ENCODE measurements around the gene TPPP. TPM values are rescaled to one million over a fixed set of nuclear protein-coding genes. Genes with fewer than 3 reads are reported as not detected.

Gene TPPP
- total RNA-seq, 1 experiment from 2014 or later, result 3.9 TPM

- ChIA-PET CTCF (no interaction called here), POLR2A (no interaction called here), RAD21 (ENCODE audit: low non-redundant PET in 1 of 2, low total read pairs in 2 of 2, uncharacterized antibody in 2 of 2, unreplicated experiment in 2 of 2) (no interaction called here)
- Histone ChIP-seq H4K20me1 (ENCODE audit: insufficient read depth) (no peaks in the 10 kb centered on the region), H3K4me1 (ENCODE audit: control insufficient read depth in 1 of 2, insufficient read depth in 2 of 2, low read length in 2 of 2) (peaks cover 9 to 36% of the 10 kb centered on the region in 2 experiments), H3K4me2 (ENCODE audit: low read length) (no peak overlapping the region), H2AFZ (ENCODE audit: low read depth, low read length, poor library complexity, severe bottlenecking) (no peak overlapping the region), H3K27me3 (ENCODE audit: insufficient read depth, low read length) (no peaks in the 10 kb centered on the region), H3K9ac (ENCODE audit: low read length) (no peak overlapping the region), H3K4me3 (replicated peaks in 1 of 2; ENCODE audit: low read depth in 1 of 2, low read length in 2 of 2) (no peak overlapping the region), H3K79me2 (ENCODE audit: insufficient read depth, low read length) (no peaks in the 10 kb centered on the region), H3K27ac (ENCODE audit: low read depth, low read length) (no peak overlapping the region), H3K9me2 (ENCODE audit: insufficient read depth) (no peaks in the 10 kb centered on the region), H3K9me3 (ENCODE audit: control insufficient read depth in 1 of 2, insufficient read depth in 1 of 2, low read depth in 1 of 2, low read length in 2 of 2) (no peaks in the 10 kb centered on the region), H3K36me3 (ENCODE audit: control insufficient read depth in 1 of 2, insufficient read depth in 2 of 2, low read length in 2 of 2) (peaks cover 9 to 32% of the 10 kb centered on the region in 2 experiments; a peak in 3 of 4 replicates)
- DNase-seq (ENCODE audit: low read depth, low spot score) (no peak), ATAC-seq (no peak)
- TF ChIP-seq CTCF (IDR thresholded peaks at IDR 0.05 in 2 of 3, conservative IDR thresholded peaks at IDR 0.05 in 1 of 3; ENCODE audit: borderline replicate concordance in 1 of 3, insufficient read depth in 1 of 3, low read depth in 2 of 3, low read length in 2 of 3) (no peak), REST (IDR thresholded peaks at IDR 0.05; ENCODE audit: low read depth) (no peak), SP1 (IDR thresholded peaks at IDR 0.05; ENCODE audit: low read depth) (no peak), EZH2phosphoT487 (IDR thresholded peaks at IDR 0.05; ENCODE audit: borderline replicate concordance) (no peak), SIN3A (IDR thresholded peaks at IDR 0.05; ENCODE audit: low read depth) (no peak), ZFX (IDR thresholded peaks at IDR 0.05) (no peak)
- intact Hi-C loops (cut with micrococcal nuclease), result no loop called here
- BruUV-seq (replicated peaks), result no TSS peak
These were observed 32.6 kb downstream of the TPPP start for GRCh38 chr5:660491-661030.
